ENCODE data around the gene TECRL. TPM values are rescaled to one million over a fixed set of nuclear protein-coding genes. Genes with fewer than 3 reads are reported as not detected.

The TECRL gene
- total RNA-seq = not detected in 2 replicates

GRCh38 chr4:64409300-64409699, at the start of gene TECRL:
TECRL (minus strand) TSS chr4:64409450; CDS start chr4:64409351, 99 bp downstream.

All from cardiac atrium fibroblast (primary cell).